Measurements from ENCODE around the gene ITGAL. TPM values are rescaled to one million over a fixed set of nuclear protein-coding genes. Genes with fewer than 3 reads are reported as not detected.

ITGAL gene
- total RNA-seq, 2 donors from 2014 or later: 2.0 to 2.6 TPM

DNA sequence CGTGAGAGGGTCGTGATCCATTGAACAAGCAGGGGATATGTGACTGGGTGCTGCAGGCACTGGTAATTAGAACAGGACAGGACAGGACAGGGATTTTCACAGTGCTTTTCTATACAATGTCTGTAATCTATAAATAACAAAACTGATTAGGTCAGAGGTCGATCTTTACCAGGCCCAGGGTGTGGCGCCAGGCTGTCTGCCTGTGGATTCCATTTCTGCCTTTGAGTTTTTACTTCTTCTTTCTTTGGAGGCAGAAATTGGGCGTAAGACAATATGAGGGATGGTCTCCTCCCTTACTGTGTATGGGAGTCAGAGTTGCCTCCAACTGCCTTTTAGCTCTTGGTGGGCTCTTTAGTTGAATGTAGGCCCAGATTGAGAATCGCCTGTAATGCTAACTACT is 87.1 kb downstream of the ITGAL start:
- H3K36me3 ChIP-seq: peaks cover 12% of the 10 kb centered on the region
- H3K27me3 ChIP-seq: no peaks in the 10 kb centered on the region
- no peak for DNase-seq (ENCODE audit: low spot score)
- no peaks in the 10 kb centered on the region for H3K9me3 ChIP-seq
- H3K4me3 ChIP-seq: no peak overlapping the region
- H3K27ac ChIP-seq: no peak overlapping the region
- H3K4me1 ChIP-seq: peaks cover 0 to 35% of the 10 kb centered on the region in 2 donors
- TF ChIP-seq, protein P1, sequence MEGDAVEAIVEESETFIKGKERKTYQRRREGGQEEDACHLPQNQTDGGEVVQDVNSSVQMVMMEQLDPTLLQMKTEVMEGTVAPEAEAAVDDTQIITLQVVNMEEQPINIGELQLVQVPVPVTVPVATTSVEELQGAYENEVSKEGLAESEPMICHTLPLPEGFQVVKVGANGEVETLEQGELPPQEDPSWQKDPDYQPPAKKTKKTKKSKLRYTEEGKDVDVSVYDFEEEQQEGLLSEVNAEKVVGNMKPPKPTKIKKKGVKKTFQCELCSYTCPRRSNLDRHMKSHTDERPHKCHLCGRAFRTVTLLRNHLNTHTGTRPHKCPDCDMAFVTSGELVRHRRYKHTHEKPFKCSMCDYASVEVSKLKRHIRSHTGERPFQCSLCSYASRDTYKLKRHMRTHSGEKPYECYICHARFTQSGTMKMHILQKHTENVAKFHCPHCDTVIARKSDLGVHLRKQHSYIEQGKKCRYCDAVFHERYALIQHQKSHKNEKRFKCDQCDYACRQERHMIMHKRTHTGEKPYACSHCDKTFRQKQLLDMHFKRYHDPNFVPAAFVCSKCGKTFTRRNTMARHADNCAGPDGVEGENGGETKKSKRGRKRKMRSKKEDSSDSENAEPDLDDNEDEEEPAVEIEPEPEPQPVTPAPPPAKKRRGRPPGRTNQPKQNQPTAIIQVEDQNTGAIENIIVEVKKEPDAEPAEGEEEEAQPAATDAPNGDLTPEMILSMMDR (IDR thresholded peaks at IDR 0.05): no peak

DNA sequence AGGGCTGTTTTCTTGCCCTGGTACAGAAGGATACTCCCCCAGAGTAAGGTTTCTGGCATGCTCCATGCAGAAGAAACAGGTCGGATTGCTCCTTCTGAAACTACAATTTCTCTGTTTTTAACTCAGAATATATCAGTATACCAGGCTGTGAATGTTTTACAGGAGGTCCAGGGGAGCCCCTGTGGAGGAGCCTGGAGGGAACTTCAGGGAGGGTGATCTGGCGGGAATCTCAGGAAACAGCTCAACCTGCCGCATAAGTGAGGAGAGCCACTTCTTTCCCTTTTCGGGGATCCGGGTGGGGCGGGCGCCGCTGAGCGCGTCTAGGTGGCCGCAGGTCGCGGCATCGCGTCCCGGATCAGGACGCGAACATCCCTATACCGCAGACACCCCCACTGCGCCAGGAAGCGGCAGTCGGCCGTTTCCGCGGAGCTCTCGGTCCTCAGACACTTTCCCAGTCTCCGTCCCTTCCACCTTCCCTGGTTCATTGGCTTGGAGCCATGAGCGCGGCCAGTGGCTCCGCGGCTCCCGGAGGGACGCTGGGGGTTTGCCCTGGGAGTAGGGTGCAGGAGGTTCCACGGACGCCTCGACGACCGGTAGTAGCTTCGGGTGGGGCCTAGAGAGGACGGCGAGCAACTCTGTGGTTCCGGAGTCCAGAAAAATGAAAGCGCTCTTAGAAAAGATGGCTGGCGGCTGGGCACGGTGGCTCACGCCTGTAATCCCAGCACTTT is 88.7 kb downstream of the ITGAL start:
- Histone ChIP-seq H3K36me3 (no peaks in the 10 kb centered on the region), H3K27ac (peak overlapping the region; percentile 59 to 60), H3K9me3 (no peaks in the 10 kb centered on the region), H3K27me3 (no peaks in the 10 kb centered on the region), H3K4me1 (peaks cover 0 to 27% of the 10 kb centered on the region in 2 donors), H3K4me3 (peak overlapping the region; percentile 41 to 56)
- DNase-seq (ENCODE audit: low spot score): no peak
- TF ChIP-seq, protein P1 (IDR thresholded peaks at IDR 0.05): no peak

DNA sequence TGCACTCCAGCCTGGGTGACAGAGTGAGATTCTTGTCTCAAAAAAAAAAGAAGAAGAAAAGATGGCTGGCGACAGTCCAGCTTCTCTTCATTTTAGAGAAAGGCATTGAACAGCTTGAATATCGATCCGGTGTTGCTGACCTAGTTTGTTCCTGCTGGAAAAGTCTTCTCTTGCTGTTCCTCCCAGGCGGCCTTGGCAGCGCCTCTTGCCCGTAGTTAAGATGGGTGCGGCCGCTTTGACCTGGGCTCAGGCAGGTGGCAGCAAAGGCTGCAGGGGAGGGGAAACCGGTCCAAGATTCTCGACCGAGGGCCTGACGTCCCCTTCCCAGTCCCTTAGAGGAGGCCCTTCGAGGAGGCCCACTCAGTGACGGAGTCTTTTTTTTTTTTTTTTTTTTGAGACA is 89.5 kb downstream of the ITGAL start:
- peak overlapping the region; percentile 41 to 56 for H3K4me3 ChIP-seq

DNA sequence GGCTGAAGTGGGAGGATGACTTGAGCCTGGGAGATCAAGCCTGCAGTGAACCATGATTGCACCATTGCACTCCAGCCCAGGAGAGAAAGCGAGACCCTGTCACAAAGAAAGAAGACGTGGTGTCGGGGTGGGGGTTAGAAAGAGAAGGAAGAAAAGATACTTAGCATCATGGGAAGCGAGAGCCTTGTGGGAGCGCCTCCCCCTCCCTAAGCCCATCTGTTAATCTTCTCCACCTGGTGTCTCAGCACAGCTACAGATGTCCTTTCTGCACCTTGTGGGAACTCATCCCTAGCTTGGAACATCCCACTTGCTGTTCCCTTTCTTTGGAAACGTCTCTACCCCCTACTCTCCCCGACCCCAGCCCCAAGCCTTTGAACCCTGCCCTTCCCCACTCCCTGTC is 93.0 kb downstream of the ITGAL start:
- H3K27me3 ChIP-seq: no peaks in the 10 kb centered on the region
- no peaks in the 10 kb centered on the region for H3K9me3 ChIP-seq
- H3K4me3 ChIP-seq: no peak overlapping the region
- peaks cover 0 to 18% of the 10 kb centered on the region in 2 donors for H3K4me1 ChIP-seq
- TF ChIP-seq, protein P1 (IDR thresholded peaks at IDR 0.05): no peak
- H3K36me3 ChIP-seq: no peaks in the 10 kb centered on the region
- no peak for DNase-seq (ENCODE audit: low spot score)
- no peak overlapping the region for H3K27ac ChIP-seq

More for the DNA sequence above, 89.5 kb downstream of the ITGAL start:
- Histone ChIP-seq H3K9me3 (no peaks in the 10 kb centered on the region), H3K36me3 (no peaks in the 10 kb centered on the region), H3K4me1 (peaks cover 0 to 20% of the 10 kb centered on the region in 2 donors), H3K27ac (peak overlapping the region; percentile 59 to 60), H3K27me3 (no peaks in the 10 kb centered on the region)
- DNase-seq (ENCODE audit: low spot score): no peak
- TF ChIP-seq, protein P1 (IDR thresholded peaks at IDR 0.05): no peak

DNA sequence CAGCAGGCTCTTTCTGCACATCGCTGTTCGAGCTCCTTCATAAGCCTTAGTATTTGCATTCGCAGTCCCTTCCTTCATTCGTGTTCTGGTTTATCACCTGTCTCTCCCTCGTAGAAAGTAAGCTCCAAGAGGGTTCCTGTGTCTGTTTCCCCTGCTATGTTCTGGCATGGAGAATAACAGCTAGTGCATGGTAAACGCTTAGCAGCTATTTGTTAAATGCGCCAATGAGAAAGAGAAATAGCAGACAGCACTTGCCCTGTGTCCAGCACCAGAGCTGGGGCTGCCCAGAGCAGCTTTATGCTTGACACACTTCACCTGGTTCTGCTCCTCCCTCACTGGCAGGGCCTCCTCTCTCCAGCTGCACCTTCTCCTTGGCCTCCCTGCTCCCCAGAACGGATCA is 93.4 kb downstream of the ITGAL start:
- Histone ChIP-seq H3K4me3 (no peak overlapping the region), H3K9me3 (no peaks in the 10 kb centered on the region), H3K27me3 (no peaks in the 10 kb centered on the region), H3K36me3 (no peaks in the 10 kb centered on the region), H3K27ac (no peak overlapping the region), H3K4me1 (peaks cover 0 to 20% of the 10 kb centered on the region in 2 donors)
- DNase-seq (ENCODE audit: low spot score): no peak
- TF ChIP-seq, protein P1 (IDR thresholded peaks at IDR 0.05): no peak

DNA sequence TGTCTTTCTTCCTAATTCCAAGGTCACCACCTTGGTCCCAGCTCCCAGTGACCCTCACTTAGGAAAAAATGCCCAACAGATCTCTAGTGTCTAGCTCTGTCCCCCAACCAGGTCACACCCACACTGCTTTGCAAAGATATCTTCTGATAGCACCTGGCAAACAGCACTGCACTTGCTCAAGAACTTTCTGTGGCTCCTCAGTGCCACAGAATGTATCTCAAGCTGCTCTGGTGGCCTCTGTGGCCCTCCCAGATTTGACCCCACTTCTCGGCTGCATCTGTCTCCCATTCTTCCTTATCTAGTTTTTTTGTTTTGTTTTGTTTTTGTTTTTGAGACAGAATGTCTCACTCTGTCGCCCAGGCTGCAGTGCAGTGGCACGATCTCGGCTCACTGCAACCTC is 94.0 kb downstream of the ITGAL start:
- Histone ChIP-seq H3K4me1 (peaks cover 0 to 17% of the 10 kb centered on the region in 2 donors), H3K9me3 (no peaks in the 10 kb centered on the region), H3K36me3 (no peaks in the 10 kb centered on the region), H3K4me3 (no peak overlapping the region), H3K27ac (no peak overlapping the region), H3K27me3 (no peaks in the 10 kb centered on the region)
- no peak for DNase-seq (ENCODE audit: low spot score)
- TF ChIP-seq, protein P1 (IDR thresholded peaks at IDR 0.05): no peak
